GM19372 (cell line): ENCODE measurements around the gene IHH.

Experiments
- ATAC-seq: cut with Tn5 transposase; IDR thresholded peaks from one replicate; pipeline ENCODE4 v1.9.1; 2021; ENCODE audit warnings: mild to moderate bottlenecking, low read depth, moderate library complexity; ENCODE audit not compliant: unreplicated experiment

The IHH gene

DNA sequence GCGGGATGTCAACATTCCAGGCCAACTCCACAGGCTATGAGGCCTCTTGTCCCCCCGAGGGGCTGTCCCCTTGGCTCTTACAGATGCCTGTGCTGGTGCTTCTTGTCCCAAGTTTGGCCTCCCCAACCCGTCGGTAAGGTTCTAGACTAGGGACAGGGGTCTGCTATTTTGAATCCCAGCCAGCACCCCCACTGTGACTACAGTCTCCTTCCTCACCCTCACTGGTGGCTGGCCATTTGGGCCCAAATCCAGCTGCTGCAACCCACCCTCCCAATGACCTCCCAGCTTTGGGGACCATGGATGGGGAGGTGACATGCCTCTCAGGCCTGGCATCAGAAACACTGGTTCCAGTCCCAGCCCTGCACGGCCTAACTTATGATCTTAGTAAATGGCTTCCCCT, 38.1 kb downstream of the IHH start:
- ATAC-seq: no peak

DNA sequence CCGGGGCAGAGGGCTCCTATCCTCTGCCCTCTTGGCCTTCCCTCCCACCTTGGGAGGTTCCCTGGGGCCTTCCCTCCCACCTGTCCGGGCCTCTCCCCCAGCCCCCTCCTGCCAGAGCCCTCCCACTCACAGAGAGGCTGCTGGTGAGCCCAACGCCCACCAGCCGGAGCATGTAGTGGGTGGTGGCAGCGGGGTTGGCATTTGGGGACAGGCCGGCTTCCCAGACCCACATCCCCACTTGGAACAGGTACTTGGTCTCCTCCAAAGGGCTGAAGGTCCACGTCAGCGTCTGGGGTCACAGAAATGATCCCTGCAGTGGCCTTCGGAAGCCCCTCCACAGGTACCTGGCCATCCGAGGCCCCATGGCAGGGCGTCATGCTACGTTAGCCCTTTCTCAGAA, 38.7 kb downstream of the IHH start:
- no peak for ATAC-seq

DNA sequence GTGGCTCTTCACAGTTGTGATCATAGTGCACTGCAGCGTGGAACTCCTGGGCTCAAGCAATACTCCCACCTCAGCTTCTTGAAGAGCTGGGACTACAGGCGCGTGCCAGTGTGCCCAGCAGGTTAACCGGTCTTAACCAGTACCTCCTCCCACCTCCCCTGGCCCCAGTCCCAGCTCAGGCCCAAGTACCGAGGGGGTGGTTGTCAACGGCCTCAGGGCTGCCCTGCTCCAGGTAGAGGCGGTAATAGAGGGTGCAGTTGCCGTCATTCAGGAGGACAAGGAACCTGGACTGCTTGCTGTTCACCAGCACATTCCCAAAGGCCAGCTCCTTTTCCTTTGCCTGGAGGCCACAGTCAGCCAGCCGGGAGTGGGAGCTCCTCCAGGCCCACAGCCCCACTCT, 39.1 kb downstream of the IHH start:
- no peak for ATAC-seq

DNA sequence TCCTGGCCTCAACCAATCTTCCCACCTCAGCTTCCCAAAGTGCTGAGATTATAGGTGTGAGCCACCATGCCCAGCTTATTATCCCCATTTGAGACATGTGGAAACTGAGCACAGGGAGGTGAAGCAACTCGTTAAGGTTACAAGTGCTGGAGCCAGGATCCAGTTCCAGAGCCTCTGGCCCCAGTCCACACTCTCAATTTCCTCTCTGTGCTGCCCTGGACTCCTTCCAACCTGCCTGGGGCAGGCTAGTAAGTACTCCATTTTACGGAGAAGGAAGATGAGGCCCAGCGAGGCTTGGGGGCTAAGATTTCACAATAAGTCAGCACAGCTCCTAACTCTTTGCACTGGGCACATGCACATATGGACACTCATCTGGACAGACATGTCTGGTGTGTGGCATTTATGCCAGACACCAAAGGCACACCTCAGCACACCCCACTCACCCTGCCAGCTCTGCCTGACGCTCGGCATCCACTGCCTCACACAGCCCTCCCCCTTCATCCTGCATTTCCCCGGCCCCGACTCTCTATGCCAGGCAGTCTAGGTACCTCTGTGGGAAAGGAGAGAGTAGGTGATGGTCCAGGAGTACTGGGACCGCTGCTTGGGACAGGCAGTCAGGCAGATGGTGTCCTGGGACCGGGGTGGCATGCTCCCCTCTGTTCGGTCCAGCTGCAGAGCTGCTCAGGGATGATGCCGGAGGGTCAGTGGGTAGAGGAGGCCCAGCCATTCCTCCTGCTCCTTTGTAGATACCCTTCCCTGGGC, 39.9 kb downstream of the IHH start:
- ATAC-seq: no peak

DNA sequence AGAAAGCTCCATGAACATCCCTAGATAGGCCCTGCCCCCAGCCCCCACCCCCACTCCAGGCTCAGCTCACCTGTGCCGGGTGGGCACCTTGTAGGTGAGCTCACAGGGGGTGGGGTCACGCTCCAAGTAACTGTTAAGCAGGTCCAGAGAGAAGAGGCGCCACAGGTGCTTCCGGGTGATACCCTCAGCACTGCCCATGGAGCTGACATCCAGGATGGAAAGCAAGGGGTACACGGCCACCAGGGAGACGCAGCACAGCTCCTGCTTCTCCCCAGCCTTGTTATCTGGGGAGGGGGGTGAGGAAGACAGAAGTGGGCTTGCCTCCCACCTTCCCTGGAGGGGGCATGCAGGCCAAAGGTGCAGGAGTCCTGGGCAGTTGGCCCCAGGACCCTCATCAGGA, 41.3 kb downstream of the IHH start:
- ATAC-seq: no peak

DNA sequence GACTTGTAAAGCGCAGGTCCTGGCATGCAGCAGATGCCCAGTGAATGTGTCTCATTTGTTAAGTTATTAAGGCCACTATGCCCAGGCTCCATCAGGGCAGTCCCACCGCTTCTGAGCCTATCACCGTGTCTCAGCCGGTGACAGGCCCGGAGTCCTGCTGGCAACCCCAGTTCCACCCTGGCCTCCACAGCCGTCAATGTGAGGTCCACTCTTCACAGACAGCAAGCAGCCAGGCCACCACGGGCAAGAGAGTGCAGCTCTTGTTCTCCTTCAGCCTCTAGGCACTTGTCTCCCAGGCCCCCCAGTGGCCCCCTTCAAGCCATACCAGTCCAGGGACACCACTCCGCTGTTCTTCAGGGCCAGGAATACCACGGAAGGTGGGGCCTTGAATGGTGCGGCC, 42.0 kb downstream of the IHH start:
- no peak for ATAC-seq

DNA sequence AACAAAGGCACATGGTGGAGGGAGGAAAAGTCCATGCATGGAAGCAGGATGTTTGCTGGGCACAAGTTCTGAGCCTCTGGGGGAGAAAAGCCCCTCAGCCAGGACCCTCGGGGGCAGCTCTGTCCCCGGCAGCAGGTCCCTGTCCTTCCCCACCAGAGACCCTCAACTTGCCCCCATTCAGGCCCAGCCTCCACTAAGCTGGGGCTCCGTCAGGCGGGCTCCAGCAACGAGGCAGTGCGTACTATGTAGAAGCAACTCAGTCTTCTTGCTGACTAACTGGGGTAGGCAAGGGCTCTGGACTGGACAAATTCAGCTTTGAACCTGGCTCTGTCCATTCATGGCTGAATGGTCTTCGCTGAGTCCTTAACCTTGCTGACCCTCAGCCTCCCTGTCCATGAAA, 42.4 kb downstream of the IHH start:
- no peak for ATAC-seq

DNA sequence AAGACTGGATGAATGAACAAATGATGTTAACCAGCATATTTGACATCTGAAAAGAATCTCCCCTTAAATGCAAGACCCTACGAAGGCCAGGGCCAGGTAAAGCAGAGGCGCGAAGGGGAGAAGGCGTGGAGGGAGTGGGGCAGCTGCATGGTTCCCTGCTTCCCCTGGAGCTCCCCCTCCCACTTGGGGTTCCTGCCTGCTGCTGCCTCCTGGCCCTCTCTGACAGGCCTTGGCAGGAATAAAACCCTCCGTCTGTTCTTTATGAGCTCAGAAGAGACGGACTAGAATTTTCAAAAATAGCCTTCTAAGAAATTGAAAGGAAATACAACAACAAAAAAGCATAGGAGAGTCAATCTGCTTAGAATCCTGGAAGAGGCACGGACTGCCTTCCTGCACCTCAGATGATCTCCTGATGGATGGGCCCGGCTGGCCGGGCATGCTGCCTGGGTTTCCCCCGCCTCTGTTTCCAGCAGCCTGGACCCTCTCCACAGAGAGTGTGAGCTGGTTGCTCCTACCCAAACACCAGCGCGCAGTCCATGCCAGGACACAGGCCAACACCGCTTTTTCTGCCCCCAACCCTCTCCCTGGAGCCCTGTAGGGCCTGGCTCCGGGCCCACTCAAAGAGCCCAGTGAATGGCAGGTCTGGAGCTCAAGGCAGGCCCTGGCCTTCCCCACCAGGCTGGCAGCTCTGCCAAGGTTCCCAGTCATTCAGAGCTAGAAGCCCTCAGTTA, 43.4 kb downstream of the IHH start:
- ATAC-seq: no peak

DNA sequence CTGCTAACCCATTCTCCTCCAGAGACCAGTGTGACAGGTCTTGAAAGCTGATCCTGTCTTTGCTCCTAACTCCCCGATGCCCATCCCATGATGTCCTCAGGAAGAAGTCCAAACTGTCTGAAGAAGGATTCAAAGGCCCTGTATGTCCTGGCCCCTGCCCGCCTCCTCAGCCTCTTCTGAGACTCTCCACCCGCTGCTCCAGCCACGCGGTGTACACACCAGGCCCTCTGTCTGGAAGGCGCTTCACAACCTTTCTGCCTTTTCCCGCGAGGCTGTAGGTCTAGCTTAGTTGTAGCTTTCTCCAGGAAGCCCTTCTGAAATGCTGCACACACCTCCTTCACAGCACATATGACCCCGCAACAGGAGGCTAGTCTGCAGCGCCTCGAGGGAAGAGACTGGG, 44.0 kb downstream of the IHH start:
- no peak for ATAC-seq

DNA sequence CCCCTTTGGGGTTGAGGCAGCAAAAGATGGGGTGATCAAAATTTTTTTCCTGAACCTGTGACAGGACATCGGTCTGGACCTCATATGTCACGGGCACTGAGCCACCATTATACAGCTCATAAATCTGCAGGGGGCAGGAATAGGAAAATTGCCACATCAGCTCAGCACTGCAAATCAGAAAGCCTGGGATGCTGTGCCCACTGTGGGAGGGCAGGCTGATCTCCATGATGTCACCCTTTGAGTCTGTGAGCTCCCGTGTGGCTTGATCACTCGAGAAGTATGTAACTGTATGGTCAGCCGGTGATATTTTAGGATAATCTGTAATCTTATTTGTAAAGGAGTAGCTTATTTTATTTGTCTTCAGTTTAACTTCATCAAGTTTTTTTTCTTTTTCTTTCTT, 49.8 kb downstream of the IHH start:
- ATAC-seq: no peak

DNA sequence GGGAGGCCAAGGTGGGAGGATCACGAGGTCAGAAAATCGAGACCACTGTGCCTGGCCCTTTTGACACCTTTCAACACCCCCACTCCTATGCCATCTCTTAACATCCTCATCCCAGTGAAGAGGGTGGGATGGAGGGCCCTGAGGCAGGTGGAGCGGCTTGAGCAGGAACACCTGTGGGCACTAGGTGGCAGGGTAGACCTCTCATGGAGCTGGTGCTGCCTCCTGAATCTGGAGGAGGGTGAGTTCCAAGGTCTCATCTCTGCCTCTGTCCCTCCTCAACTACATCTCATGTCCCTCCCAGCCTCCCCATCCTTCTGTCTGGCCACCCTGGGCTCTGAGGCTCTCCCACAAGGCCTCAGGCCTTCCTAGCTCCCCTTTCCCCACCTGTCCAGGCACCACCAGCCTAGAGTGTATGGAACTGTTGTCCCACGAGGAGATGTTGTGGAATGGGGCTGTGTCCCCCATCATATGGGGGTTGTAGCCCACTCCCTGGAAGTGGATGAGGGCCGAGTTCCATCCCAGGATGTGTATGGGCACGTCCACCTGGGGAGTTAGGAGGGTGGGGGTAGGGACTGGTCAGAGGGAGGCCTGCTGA, 50.5 kb downstream of the IHH start:
- ATAC-seq: no peak

DNA sequence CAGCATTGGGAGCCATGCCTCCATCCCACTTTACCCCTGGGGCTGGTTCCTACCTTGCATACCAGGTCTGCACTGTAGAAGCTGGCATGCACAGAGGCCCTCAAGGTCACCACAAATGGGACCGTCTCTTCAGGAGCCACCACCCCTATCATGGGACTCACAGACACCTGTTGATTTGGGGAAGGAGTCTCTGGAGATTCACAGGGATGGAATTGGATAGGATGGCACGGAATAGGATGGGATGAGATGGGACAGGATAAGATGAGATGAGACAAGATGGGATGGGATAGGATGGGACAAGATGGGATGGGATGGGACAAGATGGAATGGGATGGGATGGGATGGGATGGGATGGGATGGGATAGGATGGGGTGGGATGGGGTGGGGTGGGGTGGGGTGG, 51.4 kb downstream of the IHH start:
- ATAC-seq: no peak
